Endothelial cell of umbilical vein (primary cell): Measurements from ENCODE around the gene LAMA5. TPM values are rescaled to one million over a fixed set of nuclear protein-coding genes. Genes with fewer than 3 reads are reported as not detected.

ENCODE experiments used
- BruUV-seq: library from RNA; stranded (reverse); fragments of 400-500 nt; replicated peaks from 2 replicates; lab custom pipeline; 2021; lab: Mats Ljungman, UMichigan
- CTCF ChIA-PET: fragments of 300-600, 350-600 bp; sonication (Branson Sonifier 250); formaldehyde crosslinking; loops from one replicate; lab custom pipeline; 2021; ENCODE audit warnings: antibody characterized with exemption, inconsistent platforms; lab: Charles Lee
- POLR2A ChIA-PET: fragments of 300-600, 350-600 bp; sonication (Branson Sonifier 250); formaldehyde crosslinking; loops from one replicate; lab custom pipeline; 2021; ENCODE audit warnings: antibody characterized with exemption, inconsistent platforms; lab: Charles Lee
- DNase-seq: peaks from one replicate; pipeline ENCODE4 v3.0.0-alpha.2; 2011; ENCODE audit warnings: low read depth, low spot score
- FAIRE-seq: peaks from 2 replicates; lab custom pipeline; 2011; peaks lifted over from hg19 to GRCh38; lab: Jason Lieb, UNC
- H2AFZ ChIP-seq: 2 replicates; pipeline ENCODE4 v1.6.0; 2012; ENCODE audit warnings: low read depth, low read length, control low read depth, inconsistent platforms
- H3K27ac ChIP-seq: 2 replicates; pipeline ENCODE4 v1.5.1; 2011; ENCODE audit warnings: low read depth, mild to moderate bottlenecking, control low read depth, low read length, moderate library complexity; ENCODE audit not compliant: insufficient read depth
- H3K27me3 ChIP-seq, 2 experiments: 2 replicates each; pipeline versions ENCODE4 v1.6.0 to v1.6.1; 2011; ENCODE audit warnings: low read length in 2 of 2, mixed read lengths in 1 of 2; ENCODE audit not compliant: control insufficient read depth in 2 of 2, insufficient read depth in 2 of 2
- H3K36me3 ChIP-seq, 2 experiments: 2 replicates in 1 of 2; 3 replicates in 1 of 2; pipeline ENCODE4 v1.5.1; 2011; ENCODE audit warnings: low read length in 2 of 2, mild to moderate bottlenecking in 1 of 2, moderate library complexity in 1 of 2; ENCODE audit not compliant: control insufficient read depth in 2 of 2, insufficient read depth in 2 of 2; ENCODE audit errors: extremely low read depth in 1 of 2
- H3K4me1 ChIP-seq: 3 replicates; pipeline ENCODE4 v1.5.1; 2011; ENCODE audit warnings: mild to moderate bottlenecking, low read length; ENCODE audit not compliant: control insufficient read depth, insufficient read depth; ENCODE audit errors: extremely low read depth
- H3K4me2 ChIP-seq: 2 replicates; pipeline ENCODE4 v1.6.1; 2011; ENCODE audit warnings: low read length, control low read depth, mixed read lengths; ENCODE audit not compliant: insufficient read depth
- H3K4me3 ChIP-seq, 3 experiments: fragments of 200-600 bp in 1 of 3; sonication (generic), shearing (Covaris generic) in 1 of 3; replicated peaks in 1 of 3; 2 replicates each; pipeline ENCODE4 v1.5.1; 2011 to 2016; ENCODE audit warnings: control low read depth in 3 of 3, low read length in 3 of 3, mild to moderate bottlenecking in 2 of 3, inconsistent platforms in 1 of 3, low read depth in 1 of 3, moderate library complexity in 1 of 3; ENCODE audit not compliant: insufficient read depth in 1 of 3
- H3K79me2 ChIP-seq: 2 replicates; pipeline ENCODE4 v1.6.0; 2012; ENCODE audit warnings: low read length, inconsistent platforms; ENCODE audit not compliant: control insufficient read depth, insufficient read depth
- H3K9ac ChIP-seq: replicated peaks from 2 replicates; pipeline ENCODE3; 2011; ENCODE audit warnings: low read length, control low read depth; ENCODE audit not compliant: insufficient read depth; ENCODE audit errors: extremely low read depth
- H3K9me1 ChIP-seq: replicated peaks from 3 replicates; pipeline ENCODE4 v1.6.0; 2011; ENCODE audit warnings: mild to moderate bottlenecking, low read length; ENCODE audit not compliant: control insufficient read depth, insufficient read depth; ENCODE audit errors: extremely low read depth
- H3K9me3 ChIP-seq: replicated peaks from 2 replicates; pipeline ENCODE4 v1.5.1; 2012; ENCODE audit warnings: low read length, inconsistent platforms; ENCODE audit not compliant: control insufficient read depth, insufficient read depth
- H4K20me1 ChIP-seq: replicated peaks from 2 replicates; pipeline ENCODE3; 2011; ENCODE audit warnings: mild to moderate bottlenecking, low read length; ENCODE audit not compliant: control insufficient read depth, insufficient read depth; ENCODE audit errors: extremely low read depth
- EZH2 ChIP-seq: IDR thresholded peaks from 2 replicates; pipeline ENCODE4 v1.6.1; 2012; ENCODE audit warnings: borderline replicate concordance, low read depth, mild to moderate bottlenecking, moderate library complexity, low read length, inconsistent platforms; ENCODE audit not compliant: severe bottlenecking
- FOS ChIP-seq: IDR thresholded peaks from 2 replicates; pipeline ENCODE4 v1.6.1; 2011; ENCODE audit warnings: mild to moderate bottlenecking, low read length, moderate library complexity, borderline replicate concordance; ENCODE audit not compliant: insufficient read depth
- GATA2 ChIP-seq: IDR thresholded peaks from 2 replicates; pipeline ENCODE4 v1.7.0; 2011; ENCODE audit warnings: low read depth, mild to moderate bottlenecking, moderate library complexity, mixed read lengths, low read length; ENCODE audit not compliant: insufficient read length, insufficient read depth
- JUN ChIP-seq: IDR thresholded peaks from 2 replicates; pipeline ENCODE4 v1.6.1; 2011; ENCODE audit warnings: borderline replicate concordance, low read depth; ENCODE audit not compliant: insufficient read length, insufficient read depth
- MYC ChIP-seq: IDR thresholded peaks from one replicate; pipeline ENCODE4 v1.6.1; 2011; ENCODE audit warnings: mild to moderate bottlenecking, low read depth, low read length
- POLR2A ChIP-seq: IDR thresholded peaks from 2 replicates; pipeline ENCODE4 v1.6.1; 2012; ENCODE audit warnings: low read depth, mild to moderate bottlenecking, control low read depth, low read length
- POLR2AphosphoS5 ChIP-seq: IDR thresholded peaks from 2 replicates; pipeline ENCODE4 v1.6.1; 2012; ENCODE audit warnings: low read depth, mild to moderate bottlenecking, control low read depth, low read length, moderate library complexity; ENCODE audit not compliant: insufficient read depth
- dilution Hi-C: fragments of 300-500 bp; cut with MboI; formaldehyde crosslinking; loops from one replicate; pipeline ENCODE4 v1.15.0; 2019; ENCODE audit warnings: low sequenced_read_pairs; ENCODE audit not compliant: extremely low pct_ligation_motif_present
- intact Hi-C: fragments of 100-400 bp; cut with micrococcal nuclease; formaldehyde crosslinking; loops from one replicate; pipeline ENCODE4 v1.10.0; 2022
- polyA plus RNA-seq, 4 experiments: library from polyadenylated mRNA; depleted of rRNA in 3 of 4; stranded (reverse) in 3 of 4; unstranded in 1 of 4; fragments of >200 nt; gene quantifications; 2 replicates each; pipeline versions ENCODE4 v1.2.1 to v1.2.3, GENCODE V29; 2011 to 2012; ENCODE audit warnings: missing spikeins in 1 of 4
- total RNA-seq: library from RNA; stranded (reverse); gene quantifications from 2 replicates; pipeline ENCODE4 v1.2.3, GENCODE V29; 2021
- TF ChIP-seq, protein P1 (sequence below): IDR thresholded peaks from 2 replicates; pipeline ENCODE4 v1.6.1; 2011; ENCODE audit not compliant: insufficient read depth, insufficient read length
- TF ChIP-seq, protein P2 (sequence below), 2 donors: IDR thresholded peaks; 1 replicate in 1 of 2; 2 replicates in 1 of 2; pipeline ENCODE4 v1.5.1; 2011; ENCODE audit warnings: low read length in 2 of 2, mild to moderate bottlenecking in 2 of 2, moderate library complexity in 2 of 2, control low read depth in 1 of 2, inconsistent platforms in 1 of 2, low read depth in 1 of 2; ENCODE audit not compliant: insufficient read depth in 1 of 2; ENCODE audit errors: extremely low read depth in 1 of 2

Gene LAMA5
- total and polyA plus RNA-seq, 2 donors (not counting 3 experiments of a cell fraction or from before 2014, with no cell fraction given): 24.0 to 145 TPM

DNA sequence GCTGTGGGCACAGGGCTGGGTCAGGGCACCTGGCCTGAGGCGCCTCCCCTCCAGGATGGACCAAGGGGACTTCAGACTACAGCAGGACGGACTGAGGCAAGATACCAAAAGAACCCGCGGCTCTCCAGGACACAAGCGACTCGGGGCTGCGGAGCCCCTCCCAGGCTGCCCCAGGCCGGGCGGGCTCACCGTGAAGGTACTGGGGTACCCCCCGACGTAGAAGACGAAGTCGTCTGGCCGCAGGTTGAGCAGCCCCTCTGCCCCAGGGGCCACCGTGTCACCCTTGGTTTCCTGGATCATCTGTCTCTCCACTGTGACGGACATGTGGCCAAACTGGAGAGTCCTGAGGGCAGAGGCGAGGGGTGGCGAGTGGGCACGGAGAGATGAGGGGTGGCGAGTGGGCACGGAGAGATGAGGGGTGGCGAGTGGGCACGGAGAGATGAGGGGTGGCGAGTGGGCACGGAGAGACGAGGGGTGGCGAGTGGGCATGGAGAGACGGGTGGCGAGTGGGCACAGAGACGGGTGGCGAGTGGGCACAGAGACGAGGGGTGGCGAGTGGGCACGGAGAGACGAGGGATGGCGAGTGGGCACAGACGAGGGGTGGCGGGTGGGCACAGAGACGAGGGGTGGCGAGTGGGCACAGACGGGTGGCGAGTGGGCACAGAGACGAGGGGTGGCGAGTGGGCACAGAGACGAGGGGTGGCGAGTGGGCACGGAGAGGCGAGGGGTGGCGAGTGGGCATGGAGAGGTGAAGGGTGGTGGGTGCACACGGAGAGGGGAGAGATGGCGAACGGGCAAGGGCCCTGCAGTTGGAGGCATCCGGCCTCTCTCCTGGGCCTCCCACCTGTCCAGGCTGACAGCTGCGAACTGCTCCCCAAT lies 53.4 kb downstream of the LAMA5 start:
- Histone ChIP-seq H4K20me1 (no peaks in the 10 kb centered on the region), H3K4me2 (no peak overlapping the region), H3K36me3 (peaks cover 15 to 65% of the 10 kb centered on the region in 2 experiments), H3K4me3 (no peak overlapping the region), H2AFZ (no peak overlapping the region), H3K27me3 (no peaks in the 10 kb centered on the region), H3K27ac (no peak overlapping the region), H3K79me2 (peaks cover 4% of the 10 kb centered on the region), H3K4me1 (no peaks in the 10 kb centered on the region), H3K9ac (no peak overlapping the region), H3K9me3 (no peaks in the 10 kb centered on the region), H3K9me1 (no peaks in the 10 kb centered on the region)
- ChIA-PET CTCF (interaction anchor here (2.3 kb wide), 1 partner anchor 69 kb away, joined by 7 read pairs; no protein-coding TSS in a partner anchor), POLR2A (no interaction called here)
- TF ChIP-seq, protein P1, sequence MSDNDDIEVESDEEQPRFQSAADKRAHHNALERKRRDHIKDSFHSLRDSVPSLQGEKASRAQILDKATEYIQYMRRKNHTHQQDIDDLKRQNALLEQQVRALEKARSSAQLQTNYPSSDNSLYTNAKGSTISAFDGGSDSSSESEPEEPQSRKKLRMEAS: no peak
- TF ChIP-seq EZH2 (no peak), FOS (no peak), MYC (no peak), POLR2A (no peak), GATA2 (no peak), POLR2AphosphoS5 (no peak), JUN (no peak)
- TF ChIP-seq, protein P2, sequence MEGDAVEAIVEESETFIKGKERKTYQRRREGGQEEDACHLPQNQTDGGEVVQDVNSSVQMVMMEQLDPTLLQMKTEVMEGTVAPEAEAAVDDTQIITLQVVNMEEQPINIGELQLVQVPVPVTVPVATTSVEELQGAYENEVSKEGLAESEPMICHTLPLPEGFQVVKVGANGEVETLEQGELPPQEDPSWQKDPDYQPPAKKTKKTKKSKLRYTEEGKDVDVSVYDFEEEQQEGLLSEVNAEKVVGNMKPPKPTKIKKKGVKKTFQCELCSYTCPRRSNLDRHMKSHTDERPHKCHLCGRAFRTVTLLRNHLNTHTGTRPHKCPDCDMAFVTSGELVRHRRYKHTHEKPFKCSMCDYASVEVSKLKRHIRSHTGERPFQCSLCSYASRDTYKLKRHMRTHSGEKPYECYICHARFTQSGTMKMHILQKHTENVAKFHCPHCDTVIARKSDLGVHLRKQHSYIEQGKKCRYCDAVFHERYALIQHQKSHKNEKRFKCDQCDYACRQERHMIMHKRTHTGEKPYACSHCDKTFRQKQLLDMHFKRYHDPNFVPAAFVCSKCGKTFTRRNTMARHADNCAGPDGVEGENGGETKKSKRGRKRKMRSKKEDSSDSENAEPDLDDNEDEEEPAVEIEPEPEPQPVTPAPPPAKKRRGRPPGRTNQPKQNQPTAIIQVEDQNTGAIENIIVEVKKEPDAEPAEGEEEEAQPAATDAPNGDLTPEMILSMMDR (IDR thresholded peaks at IDR 0.05; ENCODE audit: extremely low read depth in 1 of 2, insufficient read depth in 1 of 2, low read depth in 1 of 2, low read length in 2 of 2): no peak
- DNase-seq: no peak
- no TSS peak for BruUV-seq
- intact Hi-C loops (no loop called here), dilution Hi-C loops (no loop called here)
- no peak for FAIRE-seq
